ENCODE results near the gene NLE1.

DNA sequence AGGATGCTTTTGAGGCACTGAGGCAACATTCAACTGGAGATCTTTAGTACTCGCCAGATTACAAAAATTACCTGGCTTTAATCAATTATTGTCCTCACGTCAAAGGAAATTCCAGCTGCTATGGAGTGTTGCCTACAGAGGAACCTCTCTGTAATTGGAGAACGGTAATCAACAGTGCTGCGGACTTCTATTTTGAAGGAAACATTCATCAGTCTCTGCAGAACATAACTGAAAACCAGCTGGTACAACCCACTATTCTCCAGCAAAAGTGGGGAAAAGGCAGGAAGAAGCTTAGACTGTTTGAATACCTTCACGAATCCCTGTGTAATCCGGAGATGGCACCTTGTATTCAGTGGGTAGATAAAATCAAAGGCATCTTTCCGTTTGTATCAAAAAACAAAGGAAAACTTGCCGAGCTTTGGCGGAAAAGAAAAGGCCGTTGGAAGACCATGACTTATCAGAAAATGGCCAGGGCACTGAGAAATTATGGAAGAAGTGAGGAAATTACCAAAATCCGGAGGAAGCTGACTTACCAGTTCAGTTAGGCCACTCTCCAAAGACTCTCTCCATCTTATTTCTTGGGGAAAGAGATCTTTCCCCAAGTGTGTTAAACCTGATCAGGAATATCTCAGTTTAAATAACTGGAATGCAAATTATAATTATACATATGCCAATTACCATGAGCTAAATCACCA lies 49.0 kb upstream of the NLE1 start:
- no peak for TF ChIP-seq EZH2 (IDR thresholded peaks at IDR 0.05; ENCODE audit: insufficient read depth, poor library complexity, severe bottlenecking)
- TF ChIP-seq EZH2phosphoT487 (IDR thresholded peaks at IDR 0.05; ENCODE audit: insufficient read depth, low read depth) = no peak

All from GM23248 (cell line).